GM23338 (cell line): ENCODE results near the gene TTYH1. TPM values are rescaled to one million over a fixed set of nuclear protein-coding genes. Genes with fewer than 3 reads are reported as not detected.

Experiments used
- ATAC-seq: fragments of 200-7000 bp; cut with Tn5 transposase; 3 replicates; pipeline ENCODE4 v1.9.1; 2020
- DNase-seq: peaks from one replicate; pipeline ENCODE4 v3.0.0-alpha.2; 2015; ENCODE audit warnings: low spot score
- H2AFZ ChIP-seq: fragments of 200-600 bp; sonication (generic); 2 replicates; pipeline ENCODE4 v1.8.0; 2016; ENCODE audit warnings: antibody characterized with exemption, mild to moderate bottlenecking, moderate library complexity
- H3F3A ChIP-seq: fragments of 200-600 bp; sonication (generic); replicated peaks from 2 replicates; pipeline ENCODE4 v1.8.0; 2017; ENCODE audit warnings: antibody characterized with exemption, mixed run types, low read depth
- H3K27ac ChIP-seq: fragments of 200-600 bp; sonication (generic); 2 replicates; pipeline ENCODE4 v1.6.1; 2016; ENCODE audit warnings: low read depth
- H3K27me3 ChIP-seq: fragments of 200-600 bp; sonication (generic); 2 replicates; pipeline ENCODE4 v1.8.0; 2016; ENCODE audit warnings: mild to moderate bottlenecking, mixed run types, moderate library complexity; ENCODE audit not compliant: insufficient read depth
- H3K36me3 ChIP-seq: fragments of 200-600 bp; sonication (generic); 2 replicates; pipeline ENCODE4 v1.8.0; 2016; ENCODE audit warnings: mild to moderate bottlenecking; ENCODE audit not compliant: insufficient read depth
- H3K4me1 ChIP-seq: fragments of 200-600 bp; sonication (generic); 2 replicates; pipeline ENCODE4 v1.8.0; 2016; ENCODE audit warnings: mild to moderate bottlenecking, moderate library complexity; ENCODE audit not compliant: insufficient read depth
- H3K4me2 ChIP-seq: fragments of 200-600 bp; sonication (generic); 2 replicates; pipeline ENCODE4 v1.7.1; 2017; ENCODE audit warnings: mixed run types
- H3K4me3 ChIP-seq: fragments of 200-600 bp; sonication (generic); 2 replicates; pipeline ENCODE4 v1.6.1; 2016; ENCODE audit warnings: mixed run types
- H3K79me2 ChIP-seq: fragments of 200-600 bp; sonication (generic); replicated peaks from 2 replicates; pipeline ENCODE4 v1.8.0; 2017; ENCODE audit warnings: mild to moderate bottlenecking; ENCODE audit not compliant: insufficient read depth
- H3K9me2 ChIP-seq: fragments of 200-600 bp; sonication (generic); 2 replicates; pipeline ENCODE4 v1.8.0; 2017; ENCODE audit not compliant: insufficient read depth
- H4K20me1 ChIP-seq: fragments of 200-600 bp; sonication (generic); replicated peaks from 2 replicates; pipeline ENCODE4 v1.8.0; 2017; ENCODE audit warnings: mild to moderate bottlenecking; ENCODE audit not compliant: insufficient read depth
- H3K27ac Mint-ChIP-seq: 2 replicates; pipeline ENCODE4 v1.8.0; 2020; ENCODE audit warnings: inconsistent platforms, mild to moderate bottlenecking, moderate library complexity, mixed read lengths
- H3K27me3 Mint-ChIP-seq: 3 replicates; pipeline ENCODE4 v1.8.0; 2022; ENCODE audit warnings: low read depth, mild to moderate bottlenecking, moderate library complexity, mixed read lengths, inconsistent platforms; ENCODE audit not compliant: insufficient read depth, poor library complexity
- H3K36me3 Mint-ChIP-seq: 3 replicates; pipeline ENCODE4 v1.8.0; 2021; ENCODE audit warnings: low read depth, mild to moderate bottlenecking, inconsistent platforms, moderate library complexity, mixed read lengths
- H3K4me1 Mint-ChIP-seq: 3 replicates; pipeline ENCODE4 v1.8.0; 2020; ENCODE audit warnings: mild to moderate bottlenecking, inconsistent platforms, mixed read lengths
- H3K4me3 Mint-ChIP-seq: 3 replicates; pipeline ENCODE4 v1.8.0; 2021; ENCODE audit warnings: moderate library complexity, mild to moderate bottlenecking, inconsistent platforms, mixed read lengths
- H3K9me3 Mint-ChIP-seq: 3 replicates; pipeline ENCODE4 v1.8.0; 2020; ENCODE audit warnings: moderate library complexity, mild to moderate bottlenecking, inconsistent platforms, mixed read lengths
- CREB1 ChIP-seq: fragments of 250-450 bp; sonication (Bioruptor Pico); IDR thresholded peaks from 2 replicates; pipeline ENCODE4 v1.5.0; 2020; ENCODE audit warnings: low read depth, mild to moderate bottlenecking, moderate library complexity
- ETS1 ChIP-seq: IDR thresholded peaks from 2 replicates; pipeline ENCODE4 v1.6.1; 2016; ENCODE audit warnings: antibody characterized with exemption
- JUNB ChIP-seq: IDR thresholded peaks from one replicate; pipeline ENCODE4 v1.6.1; 2016; ENCODE audit warnings: antibody characterized with exemption; ENCODE audit not compliant: unreplicated experiment
- POLR2AphosphoS5 ChIP-seq: IDR thresholded peaks from 2 replicates; pipeline ENCODE4 v1.6.1; 2016; ENCODE audit warnings: antibody characterized with exemption, low read depth
- REST ChIP-seq: IDR thresholded peaks from one replicate; pipeline ENCODE4 v1.6.1; 2018; ENCODE audit warnings: antibody characterized with exemption; ENCODE audit not compliant: unreplicated experiment
- STAT1 ChIP-seq: IDR thresholded peaks from one replicate; pipeline ENCODE4 v1.6.1; 2016; ENCODE audit warnings: antibody characterized with exemption; ENCODE audit not compliant: unreplicated experiment
- ZNF114 ChIP-seq: fragments of 250-450 bp; sonication (Bioruptor Pico); IDR thresholded peaks from 2 replicates; pipeline ENCODE4 v1.5.0; 2020; ENCODE audit warnings: mild to moderate bottlenecking, moderate library complexity
- ZNF462 ChIP-seq: fragments of 250-450 bp; sonication (Bioruptor Pico); IDR thresholded peaks from 2 replicates; pipeline ENCODE4 v1.5.0; 2020; ENCODE audit warnings: mild to moderate bottlenecking, moderate library complexity
- polyA plus RNA-seq: library from polyadenylated mRNA; unstranded; fragments of >200 nt; fragmentation: Nextera tagmentation; extraction: Ambion mirVana; gene quantifications from 2 replicates; pipeline ENCODE4 v1.2.1, GENCODE V29; 2016
- total RNA-seq: library from RNA; depleted of rRNA; stranded (reverse); fragments of >200 nt; shearing (Covaris generic); gene quantifications from 2 replicates; pipeline ENCODE4 v1.2.3, GENCODE V29; 2014

TTYH1 gene
- total and polyA plus RNA-seq, 2 experiments from 2014 or later: 18.2 to 40.8 TPM

- no peaks in the 10 kb centered on the region for H3F3A ChIP-seq
- no peak for DNase-seq
- H3K79me2 ChIP-seq: peaks cover 31% of the 10 kb centered on the region
- Mint-ChIP-seq H3K4me3 (no peak overlapping the region), H3K27ac (no peak overlapping the region), H3K9me3 (peaks cover under 1% of the 10 kb centered on the region; the same call in 2 of the 3 replicates), H3K36me3 (peaks cover 86% of the 10 kb centered on the region), H3K27me3 (peaks cover 7% of the 10 kb centered on the region), H3K4me1 (peaks cover 12% of the 10 kb centered on the region)
- peaks cover 43% of the 10 kb centered on the region for H3K36me3 ChIP-seq
- H4K20me1 ChIP-seq: peaks cover 31% of the 10 kb centered on the region
- no peak overlapping the region for H3K4me2 ChIP-seq
- ATAC-seq: no peak
- H3K9me2 ChIP-seq: no peaks in the 10 kb centered on the region
- H3K4me3 ChIP-seq: no peak overlapping the region
- no peak overlapping the region for H2AFZ ChIP-seq
- no peaks in the 10 kb centered on the region for H3K27me3 ChIP-seq
- H3K4me1 ChIP-seq: peaks cover 6% of the 10 kb centered on the region
- TF ChIP-seq ZNF114 (CRISPR knock-in tag): no peak
- no peak for TF ChIP-seq POLR2AphosphoS5
- TF ChIP-seq ETS1: no peak
- TF ChIP-seq ZNF462 (CRISPR knock-in tag): no peak
- TF ChIP-seq CREB1: no peak
- no peak for TF ChIP-seq STAT1
- no peak for TF ChIP-seq REST
- TF ChIP-seq JUNB: no peak
- no peak overlapping the region for H3K27ac ChIP-seq
Observed at GRCh38 chr19:54454781-54455675, 39.8 kb downstream of the TTYH1 start.
